GM21786 (cell line): ENCODE measurements around the gene EML1.

Source experiments
- ATAC-seq: cut with Tn5 transposase; IDR thresholded peaks from one replicate; pipeline ENCODE4 v1.9.1; 2021; ENCODE audit not compliant: unreplicated experiment

EML1 gene

DNA sequence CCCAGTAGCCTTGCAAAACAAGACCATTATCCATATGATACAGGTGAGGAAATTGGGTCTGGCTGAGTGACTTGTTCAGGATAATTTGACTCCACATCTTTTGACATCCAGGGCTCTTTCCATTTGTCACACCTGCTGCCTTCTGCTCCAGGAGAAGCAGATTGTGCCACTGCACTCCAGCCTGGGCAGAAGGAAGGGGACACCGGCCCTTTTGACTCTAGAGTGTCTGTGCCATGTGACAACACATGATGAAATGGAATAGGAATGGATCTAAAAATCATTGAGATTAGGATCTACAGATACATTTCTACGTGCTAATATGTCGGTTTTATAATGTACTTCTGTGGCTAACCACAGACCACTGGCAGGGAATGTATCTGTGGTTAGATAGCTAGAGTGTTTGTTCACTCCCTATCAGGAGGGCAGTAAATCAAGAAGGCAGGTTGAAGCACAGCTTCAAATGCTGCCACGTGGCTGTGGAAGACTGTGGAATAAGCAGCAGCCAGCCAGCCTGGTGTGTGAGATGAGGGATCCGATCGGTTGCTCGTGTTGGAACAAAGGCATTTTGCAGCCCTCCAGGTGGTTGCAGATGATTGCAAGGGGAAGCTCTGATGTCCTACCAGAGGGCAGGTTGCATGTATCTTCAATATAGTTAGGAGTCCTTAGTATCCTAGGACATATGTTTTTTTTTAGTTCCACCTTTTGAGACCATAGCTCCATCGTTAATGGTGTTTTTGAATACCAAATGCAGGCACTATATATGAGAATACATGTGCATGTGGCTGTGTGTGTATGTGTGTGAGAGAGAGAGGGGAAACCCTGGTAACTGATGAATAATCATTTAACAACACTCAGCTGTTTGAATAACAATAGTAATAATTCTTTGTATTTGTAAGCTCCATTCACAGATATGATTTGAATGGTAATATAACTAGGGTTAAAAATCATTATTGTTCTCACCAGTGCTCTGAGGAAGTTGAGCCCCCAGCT, 28.6 kb downstream of the EML1 start:
- ATAC-seq = no peak

DNA sequence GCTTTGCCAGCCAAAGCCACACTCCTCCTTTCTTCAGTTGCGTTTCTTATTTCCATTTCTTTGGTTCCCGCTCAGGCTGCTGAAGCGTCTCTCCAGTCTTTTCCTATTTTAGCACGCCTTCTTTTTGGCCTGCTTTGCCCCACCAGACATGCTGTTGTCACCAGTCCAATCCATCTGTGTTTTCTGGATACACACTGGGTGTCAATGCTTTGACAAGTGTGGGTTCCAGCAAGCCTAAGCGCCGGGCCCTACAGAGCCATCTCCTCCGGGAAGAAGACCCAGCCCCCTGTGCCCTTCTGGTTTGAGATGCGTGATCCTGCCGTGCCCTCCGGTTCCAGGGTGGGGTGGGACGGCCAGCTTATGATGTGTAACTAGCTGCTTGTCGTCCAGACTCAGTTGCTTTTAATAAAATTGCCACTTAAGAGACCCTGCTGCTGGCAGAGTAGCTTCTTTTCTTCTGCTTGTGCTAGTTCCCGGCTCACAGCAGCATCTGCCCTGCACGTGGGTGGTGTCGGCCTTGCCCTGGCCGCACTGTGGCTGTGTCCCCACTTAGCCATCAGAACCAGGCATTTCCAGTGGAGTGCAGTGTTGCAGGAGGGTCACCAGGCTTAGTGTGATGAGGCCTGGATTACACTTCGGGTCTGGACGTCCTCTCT, 29.7 kb downstream of the EML1 start:
- no peak for ATAC-seq

DNA sequence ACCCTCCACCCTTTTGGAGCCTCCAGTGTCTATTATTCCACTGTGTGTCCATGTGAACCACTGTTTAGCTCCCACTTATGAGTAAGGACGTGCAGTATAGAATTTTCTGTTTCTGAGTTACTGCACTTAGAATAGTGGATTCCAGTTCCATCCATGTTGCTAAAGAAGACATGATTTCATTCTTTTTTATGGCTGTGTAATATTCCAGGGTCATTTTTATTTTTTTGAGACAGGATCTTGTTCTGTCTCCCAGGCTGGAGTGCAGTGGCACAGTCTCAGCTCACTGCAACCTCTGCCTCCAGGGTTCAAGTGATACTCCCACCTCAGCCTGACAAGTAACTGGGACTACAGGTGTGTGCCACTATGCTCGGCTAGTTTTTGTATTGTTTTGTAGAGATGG, 31.6 kb downstream of the EML1 start:
- no peak for ATAC-seq

DNA sequence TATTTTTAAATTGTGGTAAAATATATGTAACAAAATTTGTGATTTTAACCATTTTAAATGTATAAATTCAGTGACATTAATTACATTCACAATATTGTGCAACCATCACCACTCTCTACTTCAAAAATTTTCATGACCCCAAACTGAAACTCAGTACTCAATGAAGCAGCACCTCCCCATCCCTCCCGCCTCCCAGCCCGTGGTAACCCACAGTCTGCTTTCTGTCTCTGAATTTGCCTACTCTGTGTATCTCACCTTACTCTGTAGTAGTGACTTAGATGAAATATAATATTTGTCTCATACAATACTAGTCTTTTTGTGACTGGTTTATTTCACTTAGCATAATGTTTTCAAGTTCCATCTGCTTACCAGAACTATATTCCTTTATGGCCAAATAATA, 36.2 kb downstream of the EML1 start:
- ATAC-seq = no peak

DNA sequence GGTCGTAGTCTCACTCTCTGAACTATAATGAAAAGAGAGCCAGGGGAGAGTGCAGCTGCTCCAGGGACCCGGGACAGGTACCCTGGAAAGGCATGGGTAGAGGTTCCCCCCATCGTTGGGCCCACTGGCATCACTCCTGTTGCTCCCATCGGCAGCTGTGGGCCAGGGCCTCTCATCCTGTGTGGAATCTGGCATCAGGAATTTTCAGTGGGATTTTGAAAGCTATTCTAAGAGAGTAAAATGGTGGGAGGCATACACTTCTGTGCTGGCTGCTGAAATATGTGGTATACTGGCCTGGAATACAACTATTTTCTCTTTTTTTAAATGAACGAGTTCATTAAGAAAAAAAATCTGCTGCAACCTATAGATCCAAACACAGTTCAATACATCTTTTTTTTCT, 38.1 kb downstream of the EML1 start:
- ATAC-seq = no peak

DNA sequence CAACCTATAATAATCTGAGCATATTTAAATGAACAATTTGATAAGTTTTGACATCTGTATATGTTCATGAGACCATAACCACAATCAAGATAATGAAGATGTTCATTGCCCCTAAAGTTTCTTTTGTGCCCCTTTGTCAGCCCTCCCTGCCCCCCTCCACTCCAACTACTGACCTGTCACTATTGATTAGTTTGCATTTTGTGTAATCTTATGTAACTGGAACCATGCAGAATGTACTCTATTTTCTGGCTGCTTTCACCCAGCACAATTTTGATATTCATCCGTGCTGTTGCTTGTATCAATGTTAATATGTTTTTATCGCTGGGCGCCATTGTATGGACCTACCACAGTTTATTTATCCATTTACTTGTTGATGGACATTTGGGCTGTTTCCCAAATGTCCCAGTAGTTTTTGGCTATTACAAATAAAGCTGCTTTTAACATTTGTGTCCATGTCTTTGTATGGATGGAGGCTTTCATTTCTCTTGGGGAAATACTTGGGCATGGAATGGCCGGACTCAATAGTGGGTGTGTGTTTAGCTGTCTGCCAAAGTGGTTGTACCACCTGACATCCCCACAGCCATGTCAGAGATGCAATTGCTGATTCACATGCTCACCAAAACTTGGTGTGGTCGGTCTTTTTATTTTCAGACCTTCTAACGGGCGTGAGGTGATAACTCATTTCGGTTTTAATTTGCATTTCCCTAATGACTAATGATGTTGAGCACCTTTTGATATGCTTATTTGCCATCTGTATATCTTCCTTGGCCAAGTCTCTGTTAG, 38.9 kb downstream of the EML1 start:
- no peak for ATAC-seq

DNA sequence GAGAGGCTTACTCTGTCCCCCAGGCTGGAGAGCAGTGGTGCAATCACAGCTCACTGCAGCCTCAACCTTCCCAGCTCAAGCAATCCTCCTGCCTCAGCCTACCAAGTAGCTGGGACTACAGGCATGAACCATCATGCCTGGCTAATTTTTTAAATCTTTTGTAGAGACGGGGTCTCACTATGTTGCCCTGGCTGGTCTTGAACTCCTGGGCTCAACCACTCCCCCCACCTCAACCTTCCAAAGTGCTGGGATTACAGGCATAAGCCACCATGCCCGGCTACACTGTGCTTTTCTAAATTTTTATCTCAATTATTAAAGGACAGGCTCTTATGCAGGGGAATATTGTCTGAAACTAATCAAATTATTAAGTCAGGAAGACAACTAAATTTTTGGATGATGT, 44.6 kb downstream of the EML1 start:
- ATAC-seq = no peak

DNA sequence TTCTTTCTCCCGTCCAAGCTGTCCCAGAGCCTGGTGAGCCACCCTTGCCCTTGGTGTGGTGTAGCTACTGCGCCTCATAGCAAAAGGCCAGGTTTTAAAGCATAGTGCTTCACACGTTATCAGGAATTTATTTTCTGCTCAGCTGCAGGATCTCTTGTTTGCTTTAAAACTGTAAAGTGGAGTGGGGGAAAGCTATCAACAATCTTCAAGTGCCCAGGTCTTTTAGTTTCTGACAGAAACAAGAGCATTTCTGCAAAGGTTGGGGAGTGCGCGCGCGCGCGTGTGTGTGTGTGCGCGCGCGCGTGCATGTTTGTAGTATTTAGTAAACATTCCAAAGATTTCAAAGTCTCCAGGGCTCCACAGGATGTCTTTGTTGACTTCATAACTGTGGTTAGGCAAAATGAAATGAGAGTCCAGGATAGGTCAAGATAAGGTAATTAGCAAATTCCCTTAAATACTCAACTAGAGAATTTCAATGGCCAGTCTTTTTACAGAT, 45.5 kb downstream of the EML1 start:
- no peak for ATAC-seq

DNA sequence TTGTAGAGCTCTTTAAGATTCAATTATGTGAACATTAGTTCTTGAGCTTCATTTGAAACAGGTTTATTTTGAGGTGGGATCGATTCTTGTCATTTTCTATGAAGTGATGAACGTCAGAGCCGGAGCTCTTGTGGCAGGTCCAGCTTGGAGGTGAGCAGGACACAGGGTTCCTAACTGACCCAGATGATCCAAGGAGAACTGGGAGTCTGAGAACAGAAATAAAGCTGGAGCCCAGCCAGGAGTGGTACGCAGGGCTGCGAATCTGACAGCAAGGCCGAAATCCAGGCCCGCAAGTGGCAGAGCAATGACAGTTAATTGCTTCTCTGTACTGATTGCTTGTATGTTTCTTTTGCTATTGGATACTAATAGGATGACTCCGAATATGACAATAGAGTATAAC, 46.5 kb downstream of the EML1 start:
- ATAC-seq = no peak

DNA sequence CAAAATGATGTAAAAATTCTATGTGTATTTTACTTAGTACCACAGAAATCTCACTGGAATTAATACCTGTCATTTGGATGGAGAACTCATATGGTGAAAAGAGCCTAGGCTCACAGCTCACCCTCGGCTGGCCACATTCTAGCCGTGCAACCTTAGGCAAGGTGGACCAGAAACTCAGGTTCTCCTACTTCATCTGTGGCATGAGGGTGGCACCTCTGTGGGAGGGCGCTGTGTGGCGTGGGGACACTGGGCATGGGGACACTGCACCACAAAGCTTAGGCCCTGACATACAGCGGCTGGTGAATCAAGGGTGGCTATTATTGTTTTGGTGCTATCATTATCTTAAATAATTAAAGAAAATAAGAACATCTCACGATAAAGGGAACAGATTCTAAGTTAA, 47.1 kb downstream of the EML1 start:
- no peak for ATAC-seq

DNA sequence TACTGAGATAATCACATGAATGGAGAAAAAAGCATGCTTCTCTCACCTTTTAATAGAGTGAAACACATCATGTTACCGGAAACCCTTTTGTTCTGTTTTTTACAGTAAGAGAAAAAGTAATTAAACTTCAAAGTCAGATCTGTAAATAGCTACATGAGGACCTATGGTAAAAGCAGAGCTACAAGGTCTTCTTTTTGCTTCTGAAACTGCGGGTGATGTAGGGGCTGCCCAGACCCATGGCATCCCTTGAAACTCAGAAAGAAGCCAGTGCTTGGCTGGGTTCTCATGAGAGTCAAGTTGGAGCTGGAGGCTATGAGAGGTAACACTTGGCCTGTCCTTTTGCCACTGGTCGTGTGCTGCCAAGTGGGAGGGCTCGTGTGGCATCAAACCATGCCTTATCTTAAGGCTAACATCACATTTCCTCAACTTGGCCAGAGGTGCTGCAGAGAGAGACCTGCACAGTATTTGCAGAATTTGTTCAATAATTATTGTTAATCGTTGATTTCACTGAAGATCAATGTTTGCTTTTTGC, 47.6 kb downstream of the EML1 start:
- ATAC-seq = no peak

DNA sequence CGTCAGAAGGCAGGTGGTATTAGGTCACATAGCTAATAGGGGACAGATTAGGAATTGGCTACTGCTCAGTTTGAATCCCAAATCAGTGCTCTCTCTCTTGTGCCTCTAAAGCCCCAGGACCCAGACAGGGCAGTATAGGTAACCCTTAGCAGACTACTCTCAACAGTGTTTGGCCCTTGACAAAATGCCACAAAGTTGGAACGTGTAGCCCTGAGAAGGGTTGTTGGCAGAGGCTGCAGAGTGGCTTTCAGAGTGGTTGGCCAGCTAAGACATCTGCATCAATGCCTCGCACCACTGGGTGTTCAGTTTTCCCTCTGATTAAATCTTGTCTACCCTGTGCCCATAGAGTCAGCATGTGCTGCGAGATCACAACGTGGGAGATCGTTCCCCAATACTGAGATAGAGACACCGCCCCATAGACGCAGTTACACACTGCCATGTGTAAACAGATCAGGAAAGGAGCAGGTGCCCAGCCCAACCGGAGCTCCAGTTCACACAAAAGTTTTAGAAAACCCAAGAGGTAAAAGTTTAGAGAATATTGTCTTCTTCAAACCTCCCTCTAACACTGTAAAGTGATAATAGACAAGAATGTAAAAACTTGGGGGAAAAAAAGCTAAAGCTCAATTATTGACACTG, 48.3 kb downstream of the EML1 start:
- no peak for ATAC-seq

DNA sequence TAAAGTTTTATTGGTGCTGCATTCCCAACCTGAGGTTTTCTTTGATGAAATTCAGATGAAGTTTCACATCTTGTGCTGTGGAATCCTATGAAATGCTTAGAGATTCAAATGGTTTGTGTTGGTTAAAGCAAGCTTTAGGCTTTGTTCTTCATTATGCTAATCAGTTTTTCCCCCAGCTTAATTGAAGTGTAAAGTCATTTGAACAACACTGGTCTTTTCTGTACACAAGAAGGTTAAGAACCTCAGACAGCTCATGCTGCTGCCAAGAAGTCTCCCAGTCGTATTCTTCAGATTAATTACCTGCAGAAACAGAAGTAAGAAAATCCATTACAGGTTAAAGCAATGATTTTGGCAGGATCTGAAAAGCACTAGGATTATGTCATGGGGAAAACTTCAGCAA, 48.9 kb downstream of the EML1 start:
- no peak for ATAC-seq

DNA sequence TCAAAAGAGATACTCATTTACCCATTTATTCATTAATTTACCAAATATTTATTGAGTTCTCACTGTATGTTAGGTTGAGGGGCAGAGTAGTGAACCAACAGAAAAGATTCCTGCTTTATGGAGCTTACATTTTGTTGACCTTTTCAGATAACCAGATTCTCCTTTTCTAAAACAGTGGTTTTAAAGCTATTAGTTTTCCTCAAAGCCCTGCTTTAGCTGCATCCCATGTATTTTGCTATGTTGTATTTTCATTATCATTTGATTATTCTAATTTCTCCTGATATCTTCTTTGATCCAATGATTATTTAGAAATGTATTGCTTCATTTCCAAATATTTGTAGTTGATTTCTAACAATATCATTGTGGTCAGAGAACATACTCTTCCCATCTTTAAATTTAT, 53.6 kb downstream of the EML1 start:
- no peak for ATAC-seq

DNA sequence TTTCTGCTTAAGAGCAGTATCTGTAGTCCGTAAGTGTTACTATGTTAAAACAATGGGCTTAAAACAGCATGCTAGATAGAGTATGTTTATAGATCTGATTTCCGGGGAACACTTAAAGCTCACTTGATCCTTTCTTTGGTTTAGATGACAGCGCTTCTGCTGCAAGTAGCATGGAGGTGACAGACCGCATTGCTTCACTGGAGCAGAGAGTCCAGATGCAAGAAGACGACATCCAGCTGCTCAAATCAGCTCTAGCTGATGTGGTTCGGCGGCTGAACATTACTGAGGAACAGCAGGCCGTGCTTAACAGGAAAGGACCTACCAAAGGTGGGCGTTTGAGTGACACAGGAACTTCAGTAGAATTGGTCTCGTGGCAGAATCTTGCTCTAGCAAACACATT, 57.5 kb downstream of the EML1 start:
- no peak for ATAC-seq

DNA sequence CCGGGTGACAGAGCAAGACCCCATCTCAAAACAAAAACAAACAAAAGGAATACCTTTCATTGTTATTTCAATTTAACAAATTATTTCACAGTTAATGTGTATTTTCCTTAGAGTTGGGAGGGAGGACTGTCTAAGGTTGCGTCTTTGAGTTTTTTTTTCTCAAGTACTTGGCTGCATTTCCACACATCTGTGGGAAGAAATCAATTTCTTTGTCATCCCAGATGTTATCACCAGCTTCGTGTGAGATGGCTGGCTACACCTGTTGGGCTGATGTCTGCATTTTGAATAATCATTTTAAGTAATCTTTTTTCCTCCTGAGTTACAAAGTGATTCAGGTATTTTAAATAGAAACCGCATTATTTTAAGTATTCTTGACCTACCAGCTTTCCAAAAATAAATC, 59.4 kb downstream of the EML1 start:
- ATAC-seq = no peak

DNA sequence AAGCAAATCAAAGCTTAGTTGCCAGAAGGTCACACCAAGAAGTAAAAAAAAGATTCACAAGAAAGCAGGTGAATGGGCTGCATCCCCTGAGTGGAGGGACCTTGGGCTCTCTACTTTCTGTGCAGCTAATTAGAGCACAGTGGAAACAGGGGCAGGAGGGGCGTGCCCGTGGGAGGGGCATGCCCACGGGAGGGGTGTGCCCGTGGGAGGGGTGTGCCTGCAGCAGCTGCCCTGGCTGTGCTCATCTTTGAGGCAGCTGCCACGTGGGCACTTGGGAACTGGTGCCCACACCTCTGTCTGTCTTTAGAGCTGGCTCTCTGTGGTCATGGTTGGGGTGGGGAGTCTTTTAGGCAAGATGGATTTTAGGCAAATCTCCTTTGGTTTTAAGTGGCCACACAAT, 60.0 kb downstream of the EML1 start:
- ATAC-seq = no peak

DNA sequence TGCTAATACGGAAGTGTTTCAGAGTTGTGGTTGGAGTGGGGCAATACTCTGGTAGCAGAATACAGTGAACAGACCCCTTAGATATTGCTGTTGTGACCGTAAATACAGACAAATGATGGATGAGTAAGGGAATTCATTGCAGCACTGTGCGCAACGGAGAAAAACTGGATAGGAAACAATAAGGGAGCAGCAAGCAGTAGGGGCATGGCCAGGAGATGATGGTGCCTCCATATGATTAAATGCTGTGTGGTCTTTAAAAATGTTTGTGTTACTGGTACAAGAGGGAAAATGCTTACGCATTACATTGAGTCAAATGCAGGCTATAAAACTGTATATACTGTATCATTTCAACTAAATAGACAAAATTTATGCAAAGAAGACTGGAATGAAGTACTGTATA, 61.6 kb downstream of the EML1 start:
- no peak for ATAC-seq

DNA sequence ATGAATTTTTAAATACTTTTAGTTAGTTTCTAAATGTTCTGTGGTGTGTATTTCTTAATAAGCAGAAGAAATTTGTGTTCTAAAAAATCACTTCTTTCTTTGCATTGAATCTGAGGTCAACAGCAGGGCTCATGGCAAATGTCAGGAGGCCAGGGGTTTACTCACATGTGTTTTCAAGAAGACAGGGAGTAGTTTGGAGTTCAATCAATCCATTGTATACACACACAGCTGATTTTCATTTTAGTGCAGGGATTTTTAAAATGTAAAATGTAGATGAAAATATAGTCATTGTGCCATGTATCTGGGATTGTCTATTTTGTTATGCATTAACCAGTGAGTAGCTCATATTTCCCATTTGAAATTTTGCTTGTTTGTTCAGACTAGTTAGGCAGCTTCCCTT, 62.1 kb downstream of the EML1 start:
- no peak for ATAC-seq

DNA sequence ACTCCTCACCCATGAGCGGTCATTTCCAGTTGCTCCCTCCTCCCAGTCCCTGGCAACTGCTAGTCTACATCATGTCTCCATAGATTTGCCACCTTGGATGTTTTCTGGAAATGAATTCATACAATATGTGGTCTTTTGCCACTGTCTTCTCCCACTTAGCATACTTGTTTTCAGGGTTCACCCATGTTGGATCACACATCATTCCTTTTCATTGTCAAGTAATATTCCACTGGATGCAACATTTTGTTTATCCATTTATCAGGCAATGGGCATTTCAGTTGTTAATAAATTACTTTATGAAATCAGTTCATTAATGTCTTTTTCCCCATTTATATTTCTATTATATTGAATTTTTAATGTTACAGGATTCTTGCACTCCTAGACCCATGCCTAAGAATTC, 64.3 kb downstream of the EML1 start:
- ATAC-seq = no peak

DNA sequence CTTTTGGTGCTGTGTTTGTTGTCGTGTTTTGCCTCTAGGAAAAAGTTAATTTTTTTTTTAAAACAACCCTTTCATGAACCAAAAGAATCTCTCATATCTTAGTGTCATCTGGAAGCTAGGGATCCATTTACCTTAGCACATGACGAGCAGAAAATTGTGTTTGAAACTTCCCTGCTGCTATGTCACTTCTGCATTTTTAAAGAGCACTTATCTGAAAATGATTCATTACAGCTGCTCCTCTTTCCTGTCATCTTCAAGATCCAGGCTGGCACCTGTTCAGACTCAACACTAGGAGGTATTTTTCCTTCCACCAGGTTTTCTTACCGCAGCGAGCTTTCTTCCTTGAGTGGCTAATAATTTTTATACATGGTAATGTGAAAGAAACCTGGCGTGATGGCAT, 67.0 kb downstream of the EML1 start:
- ATAC-seq = no peak
